MCF 10A (cell line): Measurements from ENCODE around the gene MYL3. TPM values are rescaled to one million over a fixed set of nuclear protein-coding genes. Genes with fewer than 3 reads are reported as not detected.

Experiments
- BruUV-seq: library from RNA; stranded (reverse); fragments of 400-500 nt; replicated peaks from 2 replicates; lab custom pipeline; 2021; lab: Mats Ljungman, UMichigan
- CTCF ChIA-PET: fragments of 300-600 bp; sonication (Branson Sonifier 250); formaldehyde crosslinking; extraction: SDS; loops from one replicate; lab custom pipeline; 2021; ENCODE audit warnings: antibody characterized with exemption, inconsistent platforms; lab: Yijun Ruan, JAX
- POLR2A ChIA-PET: fragments of 300-600, 350-650 bp; sonication (Branson Sonifier 250); formaldehyde crosslinking; extraction: SDS; loops from one replicate; lab custom pipeline; 2020; ENCODE audit warnings: antibody characterized with exemption, inconsistent platforms; lab: Yijun Ruan, JAX
- DNase-seq: peaks from one replicate; pipeline ENCODE4 v3.0.0-alpha.2; 2018; ENCODE audit not compliant: unreplicated experiment
- H3K27ac Mint-ChIP-seq: one replicate; pipeline ENCODE4 v1.8.0; 2022; ENCODE audit warnings: mild to moderate bottlenecking, low read depth, mixed read lengths; ENCODE audit not compliant: unreplicated experiment
- H3K27me3 Mint-ChIP-seq: one replicate; pipeline ENCODE4 v1.8.0; 2022; ENCODE audit warnings: mixed read lengths; ENCODE audit not compliant: insufficient read depth, unreplicated experiment
- H3K36me3 Mint-ChIP-seq: one replicate; pipeline ENCODE4 v1.8.0; 2022; ENCODE audit warnings: mild to moderate bottlenecking, moderate library complexity, mixed read lengths; ENCODE audit not compliant: insufficient read depth, unreplicated experiment
- H3K4me1 Mint-ChIP-seq: one replicate; pipeline ENCODE4 v1.8.0; 2022; ENCODE audit warnings: mixed read lengths; ENCODE audit not compliant: insufficient read depth, unreplicated experiment
- H3K4me3 Mint-ChIP-seq: one replicate; pipeline ENCODE4 v1.8.0; 2022; ENCODE audit warnings: mild to moderate bottlenecking, moderate library complexity, mixed read lengths; ENCODE audit not compliant: unreplicated experiment
- H3K9me3 Mint-ChIP-seq: one replicate; pipeline ENCODE4 v1.8.0; 2022; ENCODE audit warnings: mixed read lengths; ENCODE audit not compliant: unreplicated experiment
- CTCF ChIP-seq: fragments of 200-600 bp; IDR thresholded peaks from one replicate; pipeline ENCODE4 v1.8.0; 2022; ENCODE audit warnings: antibody characterized with exemption, mild to moderate bottlenecking; ENCODE audit not compliant: unreplicated experiment
- intact Hi-C: fragments of 100-400 bp; cut with micrococcal nuclease; formaldehyde crosslinking; loops from 2 replicates; pipeline ENCODE4 v1.14.1; 2022
- total RNA-seq: library from RNA; stranded (reverse); gene quantifications from 2 replicates; pipeline ENCODE4 v1.2.3, GENCODE V29; 2022

MYL3 gene
- total RNA-seq, 1 experiment from 2014 or later, result not detected

DNA sequence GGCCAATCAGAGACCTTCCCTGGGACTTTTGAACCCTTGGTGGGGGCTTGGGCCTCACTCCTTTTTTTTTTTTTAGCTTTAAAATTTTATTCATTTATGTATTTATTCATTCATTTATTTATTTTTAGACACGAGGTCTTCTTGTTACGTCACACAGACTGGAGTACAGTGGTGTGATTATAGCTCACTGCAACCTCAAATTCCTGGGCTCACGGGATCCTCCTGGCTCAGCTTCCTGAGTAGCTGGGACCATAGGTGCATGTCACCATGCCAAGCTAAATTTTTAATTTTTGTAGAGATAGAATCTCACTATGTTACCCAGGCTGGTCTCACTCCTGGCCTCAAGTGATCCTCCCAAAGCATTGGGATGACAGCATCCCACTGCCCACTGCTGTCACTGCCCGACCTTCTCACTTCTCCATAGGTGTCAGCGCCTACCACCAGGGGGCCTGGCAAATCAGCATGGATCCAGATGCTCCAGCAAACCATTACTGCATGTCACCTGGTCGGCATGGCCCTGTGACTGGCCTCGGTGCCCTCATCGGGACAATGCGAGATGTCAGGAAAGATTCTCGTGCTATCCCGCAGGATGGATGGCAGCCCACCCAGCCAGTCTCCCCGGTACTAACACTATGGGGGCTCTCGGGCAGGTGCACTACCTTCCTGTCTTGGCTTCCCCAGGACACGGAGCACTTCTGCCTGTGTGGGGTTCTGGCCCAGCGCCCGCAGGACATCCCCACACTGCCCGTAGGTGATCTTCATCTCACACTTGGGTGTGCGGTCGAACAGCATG lies 3.0 kb downstream of the MYL3 start:
- peaks cover 34% of the 10 kb centered on the region for H3K27me3 Mint-ChIP-seq
- DNase-seq, result peak; percentile 37
- ChIA-PET CTCF (interaction anchor here (0.8 to 1.5 kb wide), 2 partner anchors 35 to 40 kb away, joined by 3 to 4 read pairs; no protein-coding TSS in a partner anchor), POLR2A (no interaction called here)
- no TSS peak for BruUV-seq
- no peak overlapping the region for H3K27ac Mint-ChIP-seq
- no peak overlapping the region for H3K4me3 Mint-ChIP-seq
- H3K4me1 Mint-ChIP-seq, result peaks cover 9% of the 10 kb centered on the region
- intact Hi-C loops, result no loop called here
- TF ChIP-seq CTCF, result peak; percentile 32
- H3K9me3 Mint-ChIP-seq, result no peaks in the 10 kb centered on the region
- H3K36me3 Mint-ChIP-seq, result no peaks in the 10 kb centered on the region

- H3K4me1 Mint-ChIP-seq, result no peaks in the 10 kb centered on the region
- peaks cover 43% of the 10 kb centered on the region for H3K27me3 Mint-ChIP-seq
- H3K4me3 Mint-ChIP-seq, result no peak overlapping the region
- DNase-seq, result no peak
- TF ChIP-seq CTCF, result no peak
- ChIA-PET CTCF (interaction anchor here (0.5 to 1.5 kb wide), 4 partner anchors 14 to 41 kb away, joined by 3 to 5 read pairs (median 4); no protein-coding TSS in a partner anchor), POLR2A (no interaction called here)
- H3K36me3 Mint-ChIP-seq, result no peaks in the 10 kb centered on the region
- H3K9me3 Mint-ChIP-seq, result no peaks in the 10 kb centered on the region
- BruUV-seq, result no TSS peak
- intact Hi-C loops, result no loop called here
- H3K27ac Mint-ChIP-seq, result no peak overlapping the region
Measured at GRCh38 chr3:46859001-46859710, 4.1 kb downstream of the MYL3 start.

GRCh38 chr3:46858456-46858855 lies 4.8 kb downstream of the MYL3 start:
- Mint-ChIP-seq H3K27me3 (peaks cover 46% of the 10 kb centered on the region), H3K4me3 (no peak overlapping the region), H3K36me3 (no peaks in the 10 kb centered on the region), H3K4me1 (no peaks in the 10 kb centered on the region), H3K9me3 (no peaks in the 10 kb centered on the region), H3K27ac (no peak overlapping the region)
- TF ChIP-seq CTCF, result no peak
- BruUV-seq, result no TSS peak
- POLR2A ChIA-PET, result no interaction called here
- DNase-seq, result no peak
- intact Hi-C loops, result no loop called here
- CTCF ChIA-PET, result interaction anchor here (1.2 kb wide), 1 partner anchor 13 kb away, joined by 5 read pairs; no protein-coding TSS in a partner anchor
